Chondrocyte (in vitro differentiated cells): ENCODE data around the gene TBC1D5. TPM values are rescaled to one million over a fixed set of nuclear protein-coding genes. Genes with fewer than 3 reads are reported as not detected.

Experiments
- DNase-seq: peaks from one replicate; pipeline ENCODE4 v3.0.0; 2021; ENCODE audit warnings: mixed read lengths, low spot score
- H3K27ac Mint-ChIP-seq: one replicate; pipeline ENCODE4 v1.8.0; 2021; ENCODE audit warnings: mild to moderate bottlenecking, moderate library complexity, mixed read lengths; ENCODE audit not compliant: unreplicated experiment
- H3K27me3 Mint-ChIP-seq: 2 replicates; pipeline ENCODE4 v1.8.0; 2021; ENCODE audit warnings: low read depth, mixed read lengths
- H3K36me3 Mint-ChIP-seq: 2 replicates; pipeline ENCODE4 v1.8.0; 2021; ENCODE audit warnings: low read depth, mixed read lengths
- H3K4me1 Mint-ChIP-seq: 2 replicates; pipeline ENCODE4 v1.8.0; 2021; ENCODE audit warnings: low read depth, mild to moderate bottlenecking, mixed read lengths
- H3K4me3 Mint-ChIP-seq: one replicate; pipeline ENCODE4 v1.8.0; 2021; ENCODE audit warnings: mild to moderate bottlenecking, moderate library complexity, mixed read lengths; ENCODE audit not compliant: unreplicated experiment
- H3K9me3 Mint-ChIP-seq: 2 replicates; pipeline ENCODE4 v1.8.0; 2021; ENCODE audit warnings: low read depth, mixed read lengths
- CTCF ChIP-seq: fragments of 200-600 bp; sonication (generic); IDR thresholded peaks from 2 replicates; pipeline ENCODE4 v1.5.0; 2021; ENCODE audit warnings: antibody characterized with exemption, mild to moderate bottlenecking, moderate library complexity
- total RNA-seq: library from RNA; stranded (reverse); gene quantifications from 3 replicates; pipeline ENCODE4 v1.2.1, GENCODE V29; 2021

TBC1D5 gene
- total RNA-seq, 1 donor from 2014 or later = 44.6 TPM

- Mint-ChIP-seq H3K27me3 (no peaks in the 10 kb centered on the region), H3K4me3 (no peak overlapping the region), H3K27ac (no peak overlapping the region), H3K4me1 (no peaks in the 10 kb centered on the region), H3K36me3 (no peaks in the 10 kb centered on the region), H3K9me3 (peaks cover 5% of the 10 kb centered on the region)
- TF ChIP-seq CTCF = no peak
- DNase-seq = no peak
Measured at GRCh38 chr3:17122758-17123157, 619.7 kb downstream of the TBC1D5 start.

- Mint-ChIP-seq H3K36me3 (no peaks in the 10 kb centered on the region), H3K4me3 (no peak overlapping the region), H3K27me3 (no peaks in the 10 kb centered on the region), H3K4me1 (no peaks in the 10 kb centered on the region), H3K9me3 (peaks cover 5% of the 10 kb centered on the region), H3K27ac (no peak overlapping the region)
- no peak for TF ChIP-seq CTCF
- DNase-seq = no peak
Measured at GRCh38 chr3:17121336-17121735, 621.1 kb downstream of the TBC1D5 start.

GRCh38 chr3:17120115-17120514 is 622.3 kb downstream of the TBC1D5 start:
- no peak overlapping the region for H3K4me3 Mint-ChIP-seq
- no peak for TF ChIP-seq CTCF
- no peak overlapping the region for H3K27ac Mint-ChIP-seq
- no peaks in the 10 kb centered on the region for H3K4me1 Mint-ChIP-seq
- H3K27me3 Mint-ChIP-seq = no peaks in the 10 kb centered on the region
- peaks cover 5% of the 10 kb centered on the region for H3K9me3 Mint-ChIP-seq
- no peaks in the 10 kb centered on the region for H3K36me3 Mint-ChIP-seq
- DNase-seq = no peak

- Mint-ChIP-seq H3K4me3 (no peak overlapping the region), H3K9me3 (peaks cover 5% of the 10 kb centered on the region), H3K27me3 (no peaks in the 10 kb centered on the region), H3K36me3 (no peaks in the 10 kb centered on the region), H3K27ac (no peak overlapping the region), H3K4me1 (no peaks in the 10 kb centered on the region)
- no peak for DNase-seq
- TF ChIP-seq CTCF = no peak
Measured at GRCh38 chr3:17119201-17120072, 623.0 kb downstream of the TBC1D5 start.

GRCh38 chr3:17118771-17119170 is 623.7 kb downstream of the TBC1D5 start:
- TF ChIP-seq CTCF = no peak
- no peaks in the 10 kb centered on the region for H3K4me1 Mint-ChIP-seq
- H3K27me3 Mint-ChIP-seq = no peaks in the 10 kb centered on the region
- peaks cover 5% of the 10 kb centered on the region for H3K9me3 Mint-ChIP-seq
- H3K27ac Mint-ChIP-seq = no peak overlapping the region
- DNase-seq = no peak
- H3K36me3 Mint-ChIP-seq = no peaks in the 10 kb centered on the region
- H3K4me3 Mint-ChIP-seq = no peak overlapping the region
